SK-N-SH treated with all-trans-retinoic acid at 6 μM for 48 hours (cell line): ENCODE measurements around the gene CORT.

ENCODE experiments used
- ARNTL ChIP-seq: fragments of 450-650 bp; formaldehyde crosslinking; IDR thresholded peaks from 2 replicates; pipeline ENCODE4 v1.5.0; 2020; ENCODE audit warnings: low read depth, mild to moderate bottlenecking, moderate library complexity, borderline replicate concordance
- CSDC2 ChIP-seq: fragments of 250-450 bp; sonication (Bioruptor Pico); IDR thresholded peaks from 2 replicates; pipeline ENCODE4 v1.5.0; 2020; ENCODE audit warnings: mild to moderate bottlenecking, moderate library complexity
- ESRRG ChIP-seq: fragments of 250-450 bp; sonication (Bioruptor Pico); IDR thresholded peaks from 2 replicates; pipeline ENCODE4 v1.6.1; 2021; ENCODE audit warnings: mild to moderate bottlenecking
- ISL1 ChIP-seq: fragments of 250-450 bp; sonication (Bioruptor Pico); IDR thresholded peaks from 2 replicates; pipeline ENCODE4 v2.1.2; 2022; ENCODE audit warnings: mild to moderate bottlenecking, moderate library complexity
- PATZ1 ChIP-seq: fragments of 250-450 bp; sonication (Bioruptor Pico); IDR thresholded peaks from 2 replicates; pipeline ENCODE4 v1.8.0; 2020; ENCODE audit warnings: mild to moderate bottlenecking, moderate library complexity, borderline replicate concordance
- SNAI2 ChIP-seq: fragments of 250-450 bp; sonication (Bioruptor Pico); IDR thresholded peaks from 2 replicates; pipeline ENCODE4 v1.5.0; 2020; ENCODE audit warnings: mild to moderate bottlenecking, moderate library complexity
- TCF4 ChIP-seq: fragments of 250-450 bp; sonication (Bioruptor Pico); IDR thresholded peaks from 2 replicates; pipeline ENCODE4 v1.8.0; 2021; ENCODE audit warnings: mild to moderate bottlenecking, moderate library complexity, borderline replicate concordance
- TOX ChIP-seq: fragments of 250-450 bp; sonication (Bioruptor Pico); IDR thresholded peaks from 2 replicates; pipeline ENCODE4 v1.8.0; 2021; ENCODE audit warnings: mild to moderate bottlenecking, moderate library complexity, borderline replicate concordance
- ZFP3 ChIP-seq: fragments of 250-450 bp; sonication (Bioruptor Pico); IDR thresholded peaks from 2 replicates; pipeline ENCODE4 v1.5.0; 2020; ENCODE audit warnings: mild to moderate bottlenecking, moderate library complexity
- ZNF8 ChIP-seq: fragments of 450-650 bp; formaldehyde crosslinking; IDR thresholded peaks from 2 replicates; pipeline ENCODE4 v1.5.0; 2020; ENCODE audit warnings: mild to moderate bottlenecking, moderate library complexity

GRCh38 chr1:10415211-10415930 lies 34.5 kb upstream of the CORT start:
- TF ChIP-seq CSDC2 (CRISPR knock-in tag) (no peak), SNAI2 (CRISPR knock-in tag) (no peak), ARNTL (CRISPR knock-in tag) (no peak), PATZ1 (CRISPR knock-in tag) (no peak), ISL1 (CRISPR knock-in tag) (no peak), ZNF8 (CRISPR knock-in tag) (no peak), ESRRG (CRISPR knock-in tag) (no peak), TOX (CRISPR knock-in tag) (no peak), ZFP3 (CRISPR knock-in tag) (no peak), TCF4 (no peak)
